H9 (cell line): ENCODE results near the gene FNIP1. TPM values are rescaled to one million over a fixed set of nuclear protein-coding genes. Genes with fewer than 3 reads are reported as not detected.

Source experiments
- DNase-seq: peaks from one replicate; pipeline ENCODE4 v3.0.0-alpha.2; 2017
- H2AFZ ChIP-seq: one replicate; pipeline ENCODE4 v1.6.1; 2013; ENCODE audit warnings: mild to moderate bottlenecking, low read length, control low read depth, moderate library complexity
- H2AK5ac ChIP-seq: 2 replicates; pipeline ENCODE4 v1.6.1; 2013; ENCODE audit warnings: low read length, control low read depth, mixed read lengths; ENCODE audit not compliant: insufficient read length
- H2BK120ac ChIP-seq: one replicate; pipeline ENCODE4 v1.6.1; 2013; ENCODE audit warnings: low read depth, mild to moderate bottlenecking, low read length, control low read depth, inconsistent platforms; ENCODE audit not compliant: poor library complexity, severe bottlenecking
- H2BK12ac ChIP-seq: 2 replicates; pipeline ENCODE4 v1.6.1; 2013; ENCODE audit warnings: low read length, control low read depth, mixed read lengths, low read depth; ENCODE audit not compliant: insufficient read length
- H2BK15ac ChIP-seq: 2 replicates; pipeline ENCODE4 v1.6.1; 2013; ENCODE audit warnings: low read depth, low read length, control low read depth
- H2BK20ac ChIP-seq: one replicate; pipeline ENCODE4 v1.6.1; 2013; ENCODE audit warnings: low read depth, mild to moderate bottlenecking, low read length, control low read depth, inconsistent platforms; ENCODE audit not compliant: poor library complexity, severe bottlenecking
- H2BK5ac ChIP-seq: 2 replicates; pipeline ENCODE4 v1.6.1; 2013; ENCODE audit warnings: low read length, control low read depth, mixed read lengths; ENCODE audit not compliant: insufficient read length
- H3K14ac ChIP-seq: 2 replicates; pipeline ENCODE4 v1.6.1; 2013; ENCODE audit warnings: low read length, control low read depth; ENCODE audit not compliant: insufficient read depth
- H3K18ac ChIP-seq: 2 replicates; pipeline ENCODE4 v1.6.1; 2013; ENCODE audit warnings: low read depth, mild to moderate bottlenecking, mixed read lengths, low read length, control low read depth; ENCODE audit not compliant: insufficient read length
- H3K23ac ChIP-seq: 2 replicates; pipeline ENCODE4 v1.6.1; 2013; ENCODE audit warnings: low read length, control low read depth, mixed read lengths, low read depth; ENCODE audit not compliant: insufficient read length
- H3K23me2 ChIP-seq: 2 replicates; pipeline ENCODE4 v1.6.1; 2013; ENCODE audit warnings: low read depth, mild to moderate bottlenecking, mixed read lengths, low read length, control low read depth; ENCODE audit not compliant: insufficient read length, poor library complexity, severe bottlenecking
- H3K27ac ChIP-seq: 2 replicates; pipeline ENCODE4 v1.5.1; 2013; ENCODE audit warnings: low read length, control low read depth, mixed read lengths, low read depth; ENCODE audit not compliant: insufficient read length
- H3K27me3 ChIP-seq: 2 replicates; pipeline ENCODE4 v1.6.1; 2013; ENCODE audit warnings: low read length, control low read depth, inconsistent platforms; ENCODE audit not compliant: insufficient read depth
- H3K4ac ChIP-seq: 2 replicates; pipeline ENCODE4 v1.6.1; 2013; ENCODE audit warnings: low read depth, mild to moderate bottlenecking, control low read depth, inconsistent platforms, low read length, moderate library complexity
- H3K4me1 ChIP-seq: 2 replicates; pipeline ENCODE4 v1.6.1; 2013; ENCODE audit warnings: low read length, control low read depth, inconsistent platforms; ENCODE audit not compliant: insufficient read depth
- H3K4me2 ChIP-seq: 2 replicates; pipeline ENCODE4 v1.6.1; 2013; ENCODE audit warnings: low read length, control low read depth, mixed read lengths; ENCODE audit not compliant: insufficient read length, insufficient read depth
- H3K56ac ChIP-seq: 2 replicates; pipeline ENCODE4 v1.6.1; 2013; ENCODE audit warnings: low read depth, mild to moderate bottlenecking, mixed read lengths, low read length, control low read depth; ENCODE audit not compliant: insufficient read length
- H3K79me1 ChIP-seq: 2 replicates; pipeline ENCODE4 v1.6.1; 2013; ENCODE audit warnings: low read depth, mild to moderate bottlenecking, moderate library complexity, low read length, control low read depth, inconsistent platforms; ENCODE audit not compliant: insufficient read depth, poor library complexity, severe bottlenecking
- H3K79me2 ChIP-seq: 2 replicates; pipeline ENCODE4 v1.6.1; 2013; ENCODE audit warnings: low read length, control low read depth, inconsistent platforms; ENCODE audit not compliant: insufficient read depth
- H3K9ac ChIP-seq: 2 replicates; pipeline ENCODE4 v1.6.1; 2013; ENCODE audit warnings: low read length, control low read depth, mixed read lengths; ENCODE audit not compliant: insufficient read length; ENCODE audit errors: extremely low read depth
- H3K9me3 ChIP-seq: one replicate; pipeline ENCODE4 v1.6.1; 2013; ENCODE audit warnings: low read depth, low read length, inconsistent platforms; ENCODE audit not compliant: control insufficient read depth
- H3T11ph ChIP-seq: one replicate; pipeline ENCODE4 v1.6.1; 2013; ENCODE audit warnings: mild to moderate bottlenecking, low read length, control low read depth, inconsistent platforms
- H4K20me1 ChIP-seq: one replicate; pipeline ENCODE4 v1.6.1; 2013; ENCODE audit not compliant: control insufficient read depth, insufficient read length, insufficient read depth
- H4K5ac ChIP-seq: 2 replicates; pipeline ENCODE4 v1.6.1; 2013; ENCODE audit warnings: low read depth, mild to moderate bottlenecking, mixed read lengths, low read length, control low read depth; ENCODE audit not compliant: insufficient read length
- H4K8ac ChIP-seq: replicated peaks from 2 replicates; pipeline ENCODE4 v1.6.1; 2013; ENCODE audit warnings: low read length, control low read depth, mixed read lengths, low read depth; ENCODE audit not compliant: insufficient read length
- H4K91ac ChIP-seq: 2 replicates; pipeline ENCODE4 v1.6.1; 2013; ENCODE audit warnings: low read depth, mild to moderate bottlenecking, moderate library complexity, mixed read lengths, low read length, control low read depth; ENCODE audit not compliant: insufficient read length
- H3K27ac Mint-ChIP-seq, 3 experiments: 2 replicates in 2 of 3; 3 replicates in 1 of 3; pipeline ENCODE4 v1.8.0; 2020 to 2021; ENCODE audit warnings: mixed read lengths in 3 of 3, mild to moderate bottlenecking in 1 of 3, moderate library complexity in 1 of 3
- H3K27me3 Mint-ChIP-seq: 2 replicates; pipeline ENCODE4 v1.8.0; 2021; ENCODE audit warnings: low read depth, mild to moderate bottlenecking, moderate library complexity, mixed read lengths
- H3K36me3 Mint-ChIP-seq, 3 experiments: 2 replicates in 2 of 3; 3 replicates in 1 of 3; pipeline ENCODE4 v1.8.0; 2020 to 2021; ENCODE audit warnings: low read depth in 3 of 3, mixed read lengths in 3 of 3; ENCODE audit not compliant: insufficient read depth in 1 of 3
- H3K4me1 Mint-ChIP-seq, 2 experiments: 2 replicates each; pipeline ENCODE4 v1.8.0; 2020; ENCODE audit warnings: mixed read lengths in 2 of 2
- H3K4me3 Mint-ChIP-seq, 2 experiments: 2 replicates in 1 of 2; 3 replicates in 1 of 2; pipeline ENCODE4 v1.8.0; 2020 to 2021; ENCODE audit warnings: mild to moderate bottlenecking in 2 of 2, mixed read lengths in 2 of 2, moderate library complexity in 1 of 2
- H3K9me3 Mint-ChIP-seq, 2 experiments: 2 replicates in 1 of 2; 3 replicates in 1 of 2; pipeline ENCODE4 v1.8.0; 2020; ENCODE audit warnings: mild to moderate bottlenecking in 2 of 2, mixed read lengths in 2 of 2, moderate library complexity in 1 of 2
- WGBS: extraction: QIAGEN DNeasy Blood & Tissue Kit; methylation state at CpG from one replicate; pipeline ENCODE4 v1.1.7; 2013; ENCODE audit warnings: missing lambda C conversion rate, low lambda C conversion rate, mixed read lengths; ENCODE audit not compliant: insufficient read length; ENCODE audit errors: extremely low coverage; 5-methylcytosine and 5-hydroxymethylcytosine counted together
- total RNA-seq: library from RNA; stranded (reverse); gene quantifications from 2 replicates; pipeline ENCODE4 v1.2.1, GENCODE V29; 2021
- TF ChIP-seq, protein P1 (sequence below): fragments of 200-600 bp; sonication (generic); conservative IDR thresholded peaks from 3 replicates; pipeline ENCODE4 v1.8.0; 2021; ENCODE audit warnings: antibody characterized with exemption, mild to moderate bottlenecking

The FNIP1 gene
- total RNA-seq, 1 experiment from 2014 or later: 13.4 TPM

GRCh38 chr5:131644370-131644769, 152.4 kb downstream of the FNIP1 start:
- no peak overlapping the region for H2BK120ac ChIP-seq
- WGBS: no CpG with 5 or more reads among the region's 1 CpG
- H4K91ac ChIP-seq: no peak overlapping the region
- no peaks in the 10 kb centered on the region for H3K4me1 ChIP-seq
- H3K9me3 ChIP-seq: no peaks in the 10 kb centered on the region
- H3K4me3 Mint-ChIP-seq: no peak overlapping the region
- TF ChIP-seq, protein P1, sequence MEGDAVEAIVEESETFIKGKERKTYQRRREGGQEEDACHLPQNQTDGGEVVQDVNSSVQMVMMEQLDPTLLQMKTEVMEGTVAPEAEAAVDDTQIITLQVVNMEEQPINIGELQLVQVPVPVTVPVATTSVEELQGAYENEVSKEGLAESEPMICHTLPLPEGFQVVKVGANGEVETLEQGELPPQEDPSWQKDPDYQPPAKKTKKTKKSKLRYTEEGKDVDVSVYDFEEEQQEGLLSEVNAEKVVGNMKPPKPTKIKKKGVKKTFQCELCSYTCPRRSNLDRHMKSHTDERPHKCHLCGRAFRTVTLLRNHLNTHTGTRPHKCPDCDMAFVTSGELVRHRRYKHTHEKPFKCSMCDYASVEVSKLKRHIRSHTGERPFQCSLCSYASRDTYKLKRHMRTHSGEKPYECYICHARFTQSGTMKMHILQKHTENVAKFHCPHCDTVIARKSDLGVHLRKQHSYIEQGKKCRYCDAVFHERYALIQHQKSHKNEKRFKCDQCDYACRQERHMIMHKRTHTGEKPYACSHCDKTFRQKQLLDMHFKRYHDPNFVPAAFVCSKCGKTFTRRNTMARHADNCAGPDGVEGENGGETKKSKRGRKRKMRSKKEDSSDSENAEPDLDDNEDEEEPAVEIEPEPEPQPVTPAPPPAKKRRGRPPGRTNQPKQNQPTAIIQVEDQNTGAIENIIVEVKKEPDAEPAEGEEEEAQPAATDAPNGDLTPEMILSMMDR: no peak
- no peak overlapping the region for H3T11ph ChIP-seq
- H3K27me3 ChIP-seq: no peaks in the 10 kb centered on the region
- no peak overlapping the region for H4K5ac ChIP-seq
- H3K23ac ChIP-seq: no peak overlapping the region
- H3K4ac ChIP-seq: no peak overlapping the region
- no peaks in the 10 kb centered on the region for H3K79me1 ChIP-seq
- no peaks in the 10 kb centered on the region for H3K27me3 Mint-ChIP-seq
- H3K23me2 ChIP-seq: no peaks in the 10 kb centered on the region
- DNase-seq: no peak
- no peaks in the 10 kb centered on the region for H3K79me2 ChIP-seq
- H3K18ac ChIP-seq: no peak overlapping the region
- H3K9ac ChIP-seq: no peak overlapping the region
- H4K20me1 ChIP-seq: no peaks in the 10 kb centered on the region
- no peak overlapping the region for H3K4me2 ChIP-seq
- H2AFZ ChIP-seq: no peak overlapping the region
- no peaks in the 10 kb centered on the region for H3K9me3 Mint-ChIP-seq
- no peak overlapping the region for H2AK5ac ChIP-seq
- H2BK12ac ChIP-seq: no peak overlapping the region
- no peak overlapping the region for H2BK5ac ChIP-seq
- H3K56ac ChIP-seq: no peak overlapping the region
- no peak overlapping the region for H3K14ac ChIP-seq
- H3K36me3 Mint-ChIP-seq: peaks cover 0 to 3% (median 0%) of the 10 kb centered on the region in 3 experiments; a peak in 2 of 7 replicates
- H2BK15ac ChIP-seq: no peak overlapping the region
- H3K27ac ChIP-seq: no peak overlapping the region
- H3K27ac Mint-ChIP-seq: no peak overlapping the region
- H2BK20ac ChIP-seq: no peak overlapping the region
- H3K4me1 Mint-ChIP-seq: peaks cover 5% of the 10 kb centered on the region in 2 experiments; a peak in 3 of 4 replicates
- H4K8ac ChIP-seq: no peak overlapping the region
